Endodermal cell (in vitro differentiated cells): ENCODE results near the gene SNAPC2. TPM values are rescaled to one million over a fixed set of nuclear protein-coding genes. Genes with fewer than 3 reads are reported as not detected.

Experiments used
- DNase-seq: peaks from one replicate; pipeline ENCODE4 v3.0.0-alpha.2; 2017
- H3K27ac ChIP-seq: 2 replicates; pipeline ENCODE4 v1.5.1; 2013; ENCODE audit warnings: mild to moderate bottlenecking, low read depth, low read length, moderate library complexity
- H3K27me3 ChIP-seq: 2 replicates; pipeline ENCODE4 v1.6.1; 2013; ENCODE audit warnings: mild to moderate bottlenecking, low read length, moderate library complexity; ENCODE audit not compliant: insufficient read depth, control insufficient read depth, poor library complexity, severe bottlenecking
- H3K36me3 ChIP-seq: 2 replicates; pipeline ENCODE4 v1.7.0; 2013; ENCODE audit warnings: mild to moderate bottlenecking, low read length, moderate library complexity; ENCODE audit not compliant: control insufficient read depth, insufficient read depth
- H3K4me1 ChIP-seq: one replicate; pipeline ENCODE4 v1.7.0; 2013; ENCODE audit warnings: low read length; ENCODE audit not compliant: control insufficient read depth, insufficient read depth
- H3K4me3 ChIP-seq: 2 replicates; pipeline ENCODE4 v1.5.1; 2013; ENCODE audit warnings: mild to moderate bottlenecking, low read length, moderate library complexity
- H3K9ac ChIP-seq: 2 replicates; pipeline ENCODE4 v1.6.1; 2013; ENCODE audit warnings: mild to moderate bottlenecking, low read length, moderate library complexity; ENCODE audit not compliant: poor library complexity, severe bottlenecking; ENCODE audit errors: extremely low read depth
- H3K9me3 ChIP-seq: 2 replicates; pipeline ENCODE4 v1.6.1; 2013; ENCODE audit warnings: mild to moderate bottlenecking, low read length, moderate library complexity; ENCODE audit not compliant: control insufficient read depth
- H3K27ac Mint-ChIP-seq: 2 replicates; pipeline ENCODE4 v1.8.0; 2020; ENCODE audit warnings: mixed read lengths
- H3K27me3 Mint-ChIP-seq: 2 replicates; pipeline ENCODE4 v1.8.0; 2021; ENCODE audit warnings: mild to moderate bottlenecking, mixed read lengths; ENCODE audit not compliant: insufficient read depth
- H3K36me3 Mint-ChIP-seq: 2 replicates; pipeline ENCODE4 v1.8.0; 2020; ENCODE audit warnings: low read depth, mixed read lengths
- H3K4me1 Mint-ChIP-seq: 2 replicates; pipeline ENCODE4 v1.8.0; 2020; ENCODE audit warnings: mixed read lengths
- H3K4me3 Mint-ChIP-seq: 2 replicates; pipeline ENCODE4 v1.8.0; 2020; ENCODE audit warnings: mild to moderate bottlenecking, moderate library complexity, mixed read lengths
- H3K9me3 Mint-ChIP-seq: 2 replicates; pipeline ENCODE4 v1.8.0; 2020; ENCODE audit warnings: mild to moderate bottlenecking, mixed read lengths
- WGBS, 2 experiments: methylation state at CpG; one replicate each; pipeline versions ENCODE4 v1.1.5 to v1.1.7; 2013; ENCODE audit warnings: missing lambda C conversion rate in 2 of 2, mixed read lengths in 1 of 2; ENCODE audit not compliant: insufficient coverage in 1 of 2, insufficient read length in 1 of 2; 5-methylcytosine and 5-hydroxymethylcytosine counted together
- total RNA-seq, 2 donors: library from RNA; stranded (reverse); fragmentation: NEBNext Ultra II Directional in 1 of 2; extraction: Animal tissue kit (Norgen Biotek cat#: 25700) in 1 of 2; gene quantifications; 2 replicates in 1 of 2; 3 replicates in 1 of 2; pipeline ENCODE4 v1.2.1, GENCODE V29; 2021
- TF ChIP-seq, protein P1 (sequence below): fragments of 200-600 bp; sonication (generic); conservative IDR thresholded peaks from 2 replicates; pipeline ENCODE4 v1.5.0; 2021; ENCODE audit warnings: antibody characterized with exemption, mild to moderate bottlenecking

The SNAPC2 gene
- total RNA-seq, 2 donors from 2014 or later = 11.9 to 14.2 TPM

- no peak overlapping the region for H3K9ac ChIP-seq
- Mint-ChIP-seq H3K27ac (no peak overlapping the region), H3K9me3 (no peaks in the 10 kb centered on the region), H3K4me3 (no peak overlapping the region), H3K36me3 (peaks cover 49% of the 10 kb centered on the region), H3K4me1 (peaks cover 5% of the 10 kb centered on the region), H3K27me3 (no peaks in the 10 kb centered on the region)
- no peak for DNase-seq
- WGBS, 2 experiments = 94 to 96% methylated on average over 13 to 22 of the region's 22 CpGs
- H3K36me3 ChIP-seq = peaks cover 82% of the 10 kb centered on the region
- TF ChIP-seq, protein P1, sequence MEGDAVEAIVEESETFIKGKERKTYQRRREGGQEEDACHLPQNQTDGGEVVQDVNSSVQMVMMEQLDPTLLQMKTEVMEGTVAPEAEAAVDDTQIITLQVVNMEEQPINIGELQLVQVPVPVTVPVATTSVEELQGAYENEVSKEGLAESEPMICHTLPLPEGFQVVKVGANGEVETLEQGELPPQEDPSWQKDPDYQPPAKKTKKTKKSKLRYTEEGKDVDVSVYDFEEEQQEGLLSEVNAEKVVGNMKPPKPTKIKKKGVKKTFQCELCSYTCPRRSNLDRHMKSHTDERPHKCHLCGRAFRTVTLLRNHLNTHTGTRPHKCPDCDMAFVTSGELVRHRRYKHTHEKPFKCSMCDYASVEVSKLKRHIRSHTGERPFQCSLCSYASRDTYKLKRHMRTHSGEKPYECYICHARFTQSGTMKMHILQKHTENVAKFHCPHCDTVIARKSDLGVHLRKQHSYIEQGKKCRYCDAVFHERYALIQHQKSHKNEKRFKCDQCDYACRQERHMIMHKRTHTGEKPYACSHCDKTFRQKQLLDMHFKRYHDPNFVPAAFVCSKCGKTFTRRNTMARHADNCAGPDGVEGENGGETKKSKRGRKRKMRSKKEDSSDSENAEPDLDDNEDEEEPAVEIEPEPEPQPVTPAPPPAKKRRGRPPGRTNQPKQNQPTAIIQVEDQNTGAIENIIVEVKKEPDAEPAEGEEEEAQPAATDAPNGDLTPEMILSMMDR = no peak
- H3K27me3 ChIP-seq = no peaks in the 10 kb centered on the region
- peaks cover 7% of the 10 kb centered on the region for H3K4me1 ChIP-seq
- no peaks in the 10 kb centered on the region for H3K9me3 ChIP-seq
- no peak overlapping the region for H3K27ac ChIP-seq
- no peak overlapping the region for H3K4me3 ChIP-seq
These were observed 42.6 kb downstream of the SNAPC2 start for GRCh38 chr19:7962644-7963268.

GRCh38 chr19:7963566-7963965, 43.4 kb downstream of the SNAPC2 start:
- no peak for DNase-seq
- 95 to 97% methylated on average over 16 to 25 of the region's 25 CpGs for WGBS, 2 experiments
- Mint-ChIP-seq H3K4me1 (peaks cover 5% of the 10 kb centered on the region), H3K27ac (peak overlapping the region; percentile 28), H3K27me3 (no peaks in the 10 kb centered on the region), H3K4me3 (no peak overlapping the region), H3K36me3 (peaks cover 54% of the 10 kb centered on the region), H3K9me3 (no peaks in the 10 kb centered on the region)
- TF ChIP-seq, protein P1 = no peak
- Histone ChIP-seq H3K27ac (no peak overlapping the region), H3K9me3 (no peaks in the 10 kb centered on the region), H3K27me3 (no peaks in the 10 kb centered on the region), H3K4me1 (peaks cover 7% of the 10 kb centered on the region), H3K4me3 (no peak overlapping the region), H3K36me3 (peaks cover 83% of the 10 kb centered on the region), H3K9ac (no peak overlapping the region)

- TF ChIP-seq, protein P1 = no peak
- H3K27ac ChIP-seq = no peak overlapping the region
- H3K4me1 Mint-ChIP-seq = peaks cover 5% of the 10 kb centered on the region
- WGBS, 2 experiments = 92 to 94% methylated on average over 12 of the region's 12 CpGs
- H3K27me3 ChIP-seq = no peaks in the 10 kb centered on the region
- H3K4me3 ChIP-seq = no peak overlapping the region
- H3K27ac Mint-ChIP-seq = no peak overlapping the region
- H3K4me3 Mint-ChIP-seq = no peak overlapping the region
- no peaks in the 10 kb centered on the region for H3K9me3 ChIP-seq
- H3K9me3 Mint-ChIP-seq = no peaks in the 10 kb centered on the region
- no peak overlapping the region for H3K9ac ChIP-seq
- peaks cover 82% of the 10 kb centered on the region for H3K36me3 ChIP-seq
- DNase-seq = no peak
- no peaks in the 10 kb centered on the region for H3K27me3 Mint-ChIP-seq
- H3K36me3 Mint-ChIP-seq = peaks cover 65% of the 10 kb centered on the region
- peaks cover 7% of the 10 kb centered on the region for H3K4me1 ChIP-seq
These were observed 45.2 kb downstream of the SNAPC2 start for GRCh38 chr19:7965259-7965841.
